ENCODE data around the gene ZNF394. TPM values are rescaled to one million over a fixed set of nuclear protein-coding genes. Genes with fewer than 3 reads are reported as not detected.

Gene ZNF394
- total and polyA plus RNA-seq, 4 donors = 5.5 to 18.3 (median 12.1) TPM

GRCh38 chr7:99505324-99505662, 5.2 kb upstream of the ZNF394 start:
- DNase-seq (ENCODE audit: low spot score) = no peak
- Histone ChIP-seq H3K27ac (ENCODE audit: low read depth in 1 of 2, low read length in 2 of 2) (peak overlapping the region; percentile 94 to 98), H3K9ac (ENCODE audit: low read depth in 1 of 2, low read length in 2 of 2) (peak overlapping the region; percentile 61 to 90), H3K36me3 (ENCODE audit: control insufficient read depth in 4 of 4, insufficient read depth in 3 of 4, low read depth in 1 of 4, low read length in 3 of 4) (peaks cover 0 to 2% (median 0%) of the 10 kb centered on the region in 4 donors), H3K4me1 (ENCODE audit: control insufficient read depth in 4 of 4, insufficient read depth in 4 of 4, low read length in 3 of 4) (peaks cover 5 to 27% (median 24%) of the 10 kb centered on the region in 4 donors), H3K4me3 (ENCODE audit: low read depth in 1 of 3, low read length in 3 of 3) (peak overlapping the region; percentile 80 to 98 (median 88)), H3K9me3 (ENCODE audit: control insufficient read depth in 4 of 4, low read length in 3 of 4) (no peaks in the 10 kb centered on the region), H3K27me3 (ENCODE audit: control insufficient read depth in 4 of 4, insufficient read depth in 4 of 4, low read length in 3 of 4) (no peaks in the 10 kb centered on the region)
- TF ChIP-seq TAF1 (conservative IDR thresholded peaks at IDR 0.05) (no peak), HNF4A (conservative IDR thresholded peaks at IDR 0.05) (peak in 1 of 2 donors; percentile 36)
- 1% methylated on average over 11 of the region's 11 CpGs for WGBS

- under 1% methylated on average over 53 of the region's 53 CpGs for WGBS
- no peaks in the 10 kb centered on the region for H3K27me3 ChIP-seq (ENCODE audit: control insufficient read depth in 4 of 4, insufficient read depth in 4 of 4, low read length in 3 of 4)
- peak within 1 kb of the TSS; percentile 94 to 98 for H3K27ac ChIP-seq (ENCODE audit: low read depth in 1 of 2, low read length in 2 of 2)
- peak within 1 kb of the TSS; percentile 80 to 98 (median 88) for H3K4me3 ChIP-seq (ENCODE audit: low read depth in 1 of 3, low read length in 3 of 3)
- peaks cover 5 to 27% (median 24%) of the 10 kb centered on the region in 4 donors for H3K4me1 ChIP-seq (ENCODE audit: control insufficient read depth in 4 of 4, insufficient read depth in 4 of 4, low read length in 3 of 4)
- TF ChIP-seq YY1 (IDR thresholded peaks at IDR 0.05) (peak; percentile 73), TAF1 (conservative IDR thresholded peaks at IDR 0.05) (peak; percentile 27), REST (IDR thresholded peaks at IDR 0.05) (no peak), EGR1 (IDR thresholded peaks at IDR 0.05; ENCODE audit: low read depth in 2 of 2) (peak; percentile 75 to 88), JUND (IDR thresholded peaks at IDR 0.05) (no peak), RAD21 (IDR thresholded peaks at IDR 0.05) (peak in 1 of 2 donors; percentile 28), ATF3 (IDR thresholded peaks at IDR 0.05) (no peak), FOXA2 (IDR thresholded peaks at IDR 0.05) (no peak), SP1 (IDR thresholded peaks at IDR 0.05) (peak; percentile 61), ZBTB33 (IDR thresholded peaks at IDR 0.05) (peak; percentile 74), CTCF (IDR thresholded peaks at IDR 0.05; ENCODE audit: low read depth, low read length, missing input control) (no peak), HNF4G (IDR thresholded peaks at IDR 0.05) (peak; percentile 26), MAX (IDR thresholded peaks at IDR 0.05) (peak; percentile 57), NR2F2 (IDR thresholded peaks at IDR 0.05) (peak; percentile 78), HNF4A (conservative IDR thresholded peaks at IDR 0.05) (peak; percentile 60 to 73), FOXA1 (IDR thresholded peaks at IDR 0.05) (no peak), RXRA (IDR thresholded peaks at IDR 0.05) (peak; percentile 57 to 84), GABPA (IDR thresholded peaks at IDR 0.05 in 1 of 2, conservative IDR thresholded peaks at IDR 0.05 in 1 of 2) (peak; percentile 81 to 95)
- H3K9me3 ChIP-seq (ENCODE audit: control insufficient read depth in 4 of 4, low read length in 3 of 4) = no peaks in the 10 kb centered on the region
- peak; percentile 99 for DNase-seq (ENCODE audit: low spot score)
- H3K36me3 ChIP-seq (ENCODE audit: control insufficient read depth in 4 of 4, insufficient read depth in 3 of 4, low read depth in 1 of 4, low read length in 3 of 4) = peaks cover 0 to 2% (median 0%) of the 10 kb centered on the region in 4 donors
- peak within 1 kb of the TSS; percentile 61 to 91 for H3K9ac ChIP-seq (ENCODE audit: low read depth in 1 of 2, low read length in 2 of 2)
Measured at GRCh38 chr7:99504603-99505323, 4.7 kb upstream of the ZNF394 start, which contains the start of gene ZKSCAN5. Gene ZKSCAN5, plus strand, starts transcription at chr7:99504662. Its CDS starts 1,383 bp downstream, at chr7:99506045.
